Measurements from ENCODE around the gene FRMD1. TPM values are rescaled to one million over a fixed set of nuclear protein-coding genes. Genes with fewer than 3 reads are reported as not detected.

FRMD1 gene
- not detected in 2 replicates for total RNA-seq (2014; rRNA removed)
- not detected for polyA plus RNA-seq (2012)

DNA sequence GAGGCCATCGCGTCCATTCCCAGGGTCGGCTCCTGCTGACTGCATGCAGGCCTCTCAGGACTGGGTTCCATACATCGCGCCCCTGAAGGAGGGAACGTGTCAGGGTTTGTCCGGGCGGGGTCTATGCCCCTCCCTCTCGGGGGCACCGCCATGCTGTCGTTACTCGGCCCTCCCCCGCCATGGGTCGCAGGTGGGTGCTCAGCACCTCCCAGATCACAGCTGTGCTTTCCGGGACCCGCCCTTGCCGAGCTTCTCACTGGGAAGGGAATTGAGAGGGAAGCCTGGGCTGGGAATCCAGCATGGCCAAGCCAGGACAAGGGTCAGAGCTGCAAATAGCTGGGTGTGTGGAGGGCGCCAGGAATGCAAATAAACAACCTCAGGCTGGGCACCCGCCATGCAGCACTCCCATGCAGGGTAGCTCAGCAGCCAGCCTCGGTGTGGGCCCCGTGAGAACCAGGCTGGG lies at the start of gene FRMD1:
FRMD1 (minus strand) TSS at position 270 of the 463 bp plus-strand sequence; CDS start at position 152, 118 bp downstream.
- DNase-seq (ENCODE audit: low read depth): no peak

GRCh38 chr6:168128006-168128630 lies 49.1 kb upstream of the FRMD1 start:
- no peak for DNase-seq (ENCODE audit: low read depth)

- DNase-seq (ENCODE audit: low read depth): no peak
Measured at GRCh38 chr6:168127384-168127868, 48.4 kb upstream of the FRMD1 start.

- DNase-seq (ENCODE audit: low read depth): no peak
Measured at GRCh38 chr6:168126566-168127383, 47.8 kb upstream of the FRMD1 start.

DNA sequence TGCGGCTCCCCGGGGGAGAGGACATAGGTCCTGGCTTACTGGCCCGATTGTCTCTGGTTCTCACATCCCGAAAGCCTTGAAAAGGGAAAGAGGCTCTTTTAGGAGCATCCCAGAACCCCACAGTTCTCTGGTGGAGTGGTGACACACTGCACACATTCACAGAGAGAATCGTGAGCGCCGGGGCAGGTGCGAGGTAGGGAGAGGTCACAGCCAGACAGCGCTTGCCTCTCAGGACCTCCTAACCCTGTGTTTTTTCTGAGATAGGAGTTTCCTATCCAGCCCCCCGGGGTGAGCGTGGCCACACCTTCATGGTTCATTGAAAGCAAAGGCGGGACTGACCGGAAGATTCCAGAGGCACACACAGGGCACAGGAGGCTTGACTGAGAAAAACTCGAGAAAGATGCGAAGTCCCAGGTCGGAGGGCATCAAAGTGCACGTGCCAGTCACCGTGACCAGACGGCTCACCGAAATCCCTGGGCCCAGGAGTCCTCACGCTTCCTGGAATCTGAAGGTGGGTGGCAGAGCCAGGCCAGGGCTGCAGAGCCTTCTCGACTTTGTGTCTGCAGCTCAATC lies 46.5 kb upstream of the FRMD1 start:
- DNase-seq (ENCODE audit: low read depth): no peak

- DNase-seq (ENCODE audit: low read depth): no peak
Measured at GRCh38 chr6:168124921-168125320, 45.9 kb upstream of the FRMD1 start.

- DNase-seq (ENCODE audit: low read depth): no peak
Measured at GRCh38 chr6:168124158-168124557, 45.1 kb upstream of the FRMD1 start.

GRCh38 chr6:168123165-168123911 lies 44.3 kb upstream of the FRMD1 start:
- DNase-seq (ENCODE audit: low read depth): no peak

DNA sequence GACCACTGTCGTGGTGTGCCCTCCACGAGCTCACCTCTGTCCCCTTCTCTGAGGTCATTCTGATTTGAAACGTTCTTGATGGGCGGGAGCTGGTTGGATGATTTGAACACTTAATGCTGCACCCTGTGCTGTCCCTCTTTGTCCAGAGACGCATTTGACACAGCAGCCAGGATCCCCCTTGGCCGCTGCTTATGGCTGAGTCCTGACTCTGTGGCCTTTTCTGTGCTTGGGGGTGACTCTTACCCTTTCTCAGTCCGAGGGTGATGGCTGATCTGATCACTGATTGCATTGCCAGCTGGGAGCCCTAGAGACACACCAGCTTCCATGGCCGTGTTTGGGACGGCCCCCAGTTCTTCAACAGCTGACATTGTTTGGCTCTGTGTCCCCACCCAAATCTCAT lies 43.5 kb upstream of the FRMD1 start:
- no peak for DNase-seq (ENCODE audit: low read depth)

DNA sequence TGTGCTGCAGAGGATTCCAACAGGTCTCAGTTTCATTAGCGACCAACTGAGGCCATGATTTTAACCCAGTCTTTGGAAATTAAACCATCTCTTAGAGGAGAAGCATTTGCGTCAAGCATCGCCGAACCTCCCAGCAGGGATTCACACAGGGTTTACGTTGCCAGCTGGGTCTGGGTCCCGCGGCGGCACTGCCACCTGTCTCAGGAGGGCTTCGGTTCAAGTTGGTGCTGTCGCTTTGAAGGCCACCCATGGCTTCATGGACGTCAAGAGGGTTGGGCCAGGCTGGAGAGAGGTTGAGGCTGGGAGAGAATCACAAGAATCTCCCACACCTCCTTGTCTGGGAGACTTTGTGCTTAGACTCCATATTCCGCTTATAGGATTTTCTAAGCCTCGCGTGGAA lies 43.0 kb upstream of the FRMD1 start:
- no peak for DNase-seq (ENCODE audit: low read depth)

- DNase-seq (ENCODE audit: low read depth): no peak
Measured at GRCh38 chr6:168121303-168121665, 42.3 kb upstream of the FRMD1 start.

- no peak for DNase-seq (ENCODE audit: low read depth)
Measured at GRCh38 chr6:168120390-168121302, 41.6 kb upstream of the FRMD1 start.

- no peak for DNase-seq (ENCODE audit: low read depth)
Measured at GRCh38 chr6:168119539-168119938, 40.5 kb upstream of the FRMD1 start.

GRCh38 chr6:168118935-168119334 lies 39.9 kb upstream of the FRMD1 start:
- DNase-seq (ENCODE audit: low read depth): no peak

GRCh38 chr6:168117942-168118341 lies 38.9 kb upstream of the FRMD1 start:
- DNase-seq (ENCODE audit: low read depth): no peak

DNA sequence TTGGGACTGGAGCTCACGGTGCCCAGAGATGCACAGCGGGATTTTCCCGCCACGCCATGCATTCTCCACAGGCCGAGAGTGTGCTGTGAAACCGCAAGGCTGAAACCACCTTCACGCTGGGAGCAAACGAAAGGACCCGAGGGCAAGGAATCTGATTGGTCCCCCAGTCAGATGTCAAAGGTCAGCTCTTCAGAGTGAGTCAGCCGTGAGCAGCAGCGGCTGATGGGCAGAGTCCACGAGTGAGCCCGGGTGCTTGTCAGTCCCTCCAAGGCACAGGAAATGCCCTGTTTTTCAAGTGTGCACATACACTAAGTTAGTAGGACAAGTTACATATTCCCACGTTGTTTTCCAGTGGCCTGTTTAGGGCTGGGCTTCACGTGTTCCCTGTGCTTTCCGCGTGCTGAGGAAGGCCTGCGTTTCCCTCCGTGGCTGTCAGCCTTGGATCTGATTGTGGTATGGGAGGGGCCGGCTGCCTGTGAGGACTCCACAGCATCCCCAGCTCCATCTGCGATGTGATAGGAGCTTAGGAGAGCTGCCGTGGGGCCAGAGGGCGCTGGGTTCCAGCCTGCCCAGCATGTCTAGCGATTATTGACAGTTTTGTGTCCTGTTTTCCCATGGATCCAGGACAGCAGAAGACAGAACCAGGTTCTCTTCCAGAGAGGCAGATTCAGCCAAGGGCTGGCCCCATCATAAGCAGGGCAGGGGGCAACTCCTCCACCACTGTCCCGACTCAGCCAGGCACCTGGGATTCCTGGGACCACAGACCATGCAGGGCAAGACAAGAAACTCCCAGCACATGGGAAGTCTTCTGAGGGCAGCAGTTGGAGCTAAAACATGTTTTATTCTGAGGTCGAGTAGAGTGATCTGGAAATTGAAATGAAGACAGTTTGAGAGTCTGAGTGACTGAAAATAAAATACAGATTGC lies 38.2 kb upstream of the FRMD1 start:
- no peak for DNase-seq (ENCODE audit: low read depth)

GRCh38 chr6:168116438-168116974 lies 37.5 kb upstream of the FRMD1 start:
- no peak for DNase-seq (ENCODE audit: low read depth)

- no peak for DNase-seq (ENCODE audit: low read depth)
Measured at GRCh38 chr6:168115748-168116437, 36.9 kb upstream of the FRMD1 start.

GRCh38 chr6:168113226-168113625 lies 34.2 kb upstream of the FRMD1 start:
- no peak for DNase-seq (ENCODE audit: low read depth)

Measured in LHCN-M2 (cell line).